SIG-M5 treated with dmso at 0.1 percent for 504 hours (cell line): ENCODE results near the gene TNS4.

ENCODE experiments used
- DNase-seq: peaks from one replicate; lab custom pipeline; 2025; ENCODE audit not compliant: unreplicated experiment; lab: John Stamatoyannopoulos, UW

Gene TNS4

GRCh38 chr17:40442392-40443195 is 58.8 kb downstream of the TNS4 start:
- peak; percentile 24 for DNase-seq

GRCh38 chr17:40440166-40440565 is 61.3 kb downstream of the TNS4 start:
- no peak for DNase-seq

GRCh38 chr17:40437095-40437732 is 64.2 kb downstream of the TNS4 start:
- DNase-seq, result peak; percentile 14

GRCh38 chr17:40436636-40437035 is 64.8 kb downstream of the TNS4 start:
- no peak for DNase-seq

GRCh38 chr17:40433551-40434415 is 67.6 kb downstream of the TNS4 start:
- no peak for DNase-seq

- no peak for DNase-seq
Measured at GRCh38 chr17:40432864-40433528, 68.4 kb downstream of the TNS4 start.

- no peak for DNase-seq
Measured at GRCh38 chr17:40431231-40431602, 70.2 kb downstream of the TNS4 start.

GRCh38 chr17:40430272-40431230 is 70.9 kb downstream of the TNS4 start:
- DNase-seq, result no peak

GRCh38 chr17:40427002-40427491 is 74.4 kb downstream of the TNS4 start:
- no peak for DNase-seq
